Endodermal cell (in vitro differentiated cells): ENCODE data around the gene TMSB4X. TPM values are rescaled to one million over a fixed set of nuclear protein-coding genes. Genes with fewer than 3 reads are reported as not detected.
A peak's percentile ranks its signal among the peaks of the same experiment; 100 is the strongest.
"Not testable (repeated sequence)": the region's sequence is repeated elsewhere in the genome, so short reads cannot be mapped to it uniquely, and the experiment has no call there.

Source experiments
- DNase-seq: peaks from one replicate; pipeline ENCODE4 v3.0.0-alpha.2; 2017
- H3K27ac ChIP-seq: 2 replicates; pipeline ENCODE4 v1.5.1; 2013; ENCODE audit warnings: mild to moderate bottlenecking, low read depth, low read length, moderate library complexity
- H3K27me3 ChIP-seq: 2 replicates; pipeline ENCODE4 v1.6.1; 2013; ENCODE audit warnings: mild to moderate bottlenecking, low read length, moderate library complexity; ENCODE audit not compliant: insufficient read depth, control insufficient read depth, poor library complexity, severe bottlenecking
- H3K36me3 ChIP-seq: 2 replicates; pipeline ENCODE4 v1.7.0; 2013; ENCODE audit warnings: mild to moderate bottlenecking, low read length, moderate library complexity; ENCODE audit not compliant: control insufficient read depth, insufficient read depth
- H3K4me1 ChIP-seq: one replicate; pipeline ENCODE4 v1.7.0; 2013; ENCODE audit warnings: low read length; ENCODE audit not compliant: control insufficient read depth, insufficient read depth
- H3K4me3 ChIP-seq: 2 replicates; pipeline ENCODE4 v1.5.1; 2013; ENCODE audit warnings: mild to moderate bottlenecking, low read length, moderate library complexity
- H3K9ac ChIP-seq: 2 replicates; pipeline ENCODE4 v1.6.1; 2013; ENCODE audit warnings: mild to moderate bottlenecking, low read length, moderate library complexity; ENCODE audit not compliant: poor library complexity, severe bottlenecking; ENCODE audit errors: extremely low read depth
- H3K9me3 ChIP-seq: 2 replicates; pipeline ENCODE4 v1.6.1; 2013; ENCODE audit warnings: mild to moderate bottlenecking, low read length, moderate library complexity; ENCODE audit not compliant: control insufficient read depth
- H3K27ac Mint-ChIP-seq: 2 replicates; pipeline ENCODE4 v1.8.0; 2020; ENCODE audit warnings: mixed read lengths
- H3K27me3 Mint-ChIP-seq: 2 replicates; pipeline ENCODE4 v1.8.0; 2021; ENCODE audit warnings: mild to moderate bottlenecking, mixed read lengths; ENCODE audit not compliant: insufficient read depth
- H3K36me3 Mint-ChIP-seq: 2 replicates; pipeline ENCODE4 v1.8.0; 2020; ENCODE audit warnings: low read depth, mixed read lengths
- H3K4me1 Mint-ChIP-seq: 2 replicates; pipeline ENCODE4 v1.8.0; 2020; ENCODE audit warnings: mixed read lengths
- H3K4me3 Mint-ChIP-seq: 2 replicates; pipeline ENCODE4 v1.8.0; 2020; ENCODE audit warnings: mild to moderate bottlenecking, moderate library complexity, mixed read lengths
- H3K9me3 Mint-ChIP-seq: 2 replicates; pipeline ENCODE4 v1.8.0; 2020; ENCODE audit warnings: mild to moderate bottlenecking, mixed read lengths
- WGBS, 2 experiments: methylation state at CpG; one replicate each; pipeline versions ENCODE4 v1.1.5 to v1.1.7; 2013; ENCODE audit warnings: missing lambda C conversion rate in 2 of 2, mixed read lengths in 1 of 2; ENCODE audit not compliant: insufficient coverage in 1 of 2, insufficient read length in 1 of 2; 5-methylcytosine and 5-hydroxymethylcytosine counted together
- total RNA-seq, 2 donors: library from RNA; stranded (reverse); fragmentation: NEBNext Ultra II Directional in 1 of 2; extraction: Animal tissue kit (Norgen Biotek cat#: 25700) in 1 of 2; gene quantifications; 2 replicates in 1 of 2; 3 replicates in 1 of 2; pipeline ENCODE4 v1.2.1, GENCODE V29; 2021
- TF ChIP-seq, protein P1 (sequence below): fragments of 200-600 bp; sonication (generic); conservative IDR thresholded peaks from 2 replicates; pipeline ENCODE4 v1.5.0; 2021; ENCODE audit warnings: antibody characterized with exemption, mild to moderate bottlenecking

TMSB4X gene
- total RNA-seq, 2 donors from 2014 or later, result 1,539 to 2,456 TPM

GRCh38 chrX:13014111-13015096, 39.5 kb downstream of the TMSB4X start:
- H3K27me3 ChIP-seq, result no peaks in the 10 kb centered on the region
- no peaks in the 10 kb centered on the region for H3K36me3 ChIP-seq
- DNase-seq, result peak; percentile 61
- Mint-ChIP-seq H3K36me3 (no peaks in the 10 kb centered on the region), H3K27me3 (no peaks in the 10 kb centered on the region), H3K4me3 (no peak overlapping the region), H3K9me3 (peaks cover 54% of the 10 kb centered on the region), H3K27ac (peak overlapping the region; percentile 46), H3K4me1 (peaks cover 26% of the 10 kb centered on the region)
- no peak overlapping the region for H3K27ac ChIP-seq
- WGBS, 2 experiments, result 29% methylated on average over 7 of the region's 7 CpGs; no CpG with 5 or more reads in 1 of the 2 experiments
- TF ChIP-seq, protein P1, sequence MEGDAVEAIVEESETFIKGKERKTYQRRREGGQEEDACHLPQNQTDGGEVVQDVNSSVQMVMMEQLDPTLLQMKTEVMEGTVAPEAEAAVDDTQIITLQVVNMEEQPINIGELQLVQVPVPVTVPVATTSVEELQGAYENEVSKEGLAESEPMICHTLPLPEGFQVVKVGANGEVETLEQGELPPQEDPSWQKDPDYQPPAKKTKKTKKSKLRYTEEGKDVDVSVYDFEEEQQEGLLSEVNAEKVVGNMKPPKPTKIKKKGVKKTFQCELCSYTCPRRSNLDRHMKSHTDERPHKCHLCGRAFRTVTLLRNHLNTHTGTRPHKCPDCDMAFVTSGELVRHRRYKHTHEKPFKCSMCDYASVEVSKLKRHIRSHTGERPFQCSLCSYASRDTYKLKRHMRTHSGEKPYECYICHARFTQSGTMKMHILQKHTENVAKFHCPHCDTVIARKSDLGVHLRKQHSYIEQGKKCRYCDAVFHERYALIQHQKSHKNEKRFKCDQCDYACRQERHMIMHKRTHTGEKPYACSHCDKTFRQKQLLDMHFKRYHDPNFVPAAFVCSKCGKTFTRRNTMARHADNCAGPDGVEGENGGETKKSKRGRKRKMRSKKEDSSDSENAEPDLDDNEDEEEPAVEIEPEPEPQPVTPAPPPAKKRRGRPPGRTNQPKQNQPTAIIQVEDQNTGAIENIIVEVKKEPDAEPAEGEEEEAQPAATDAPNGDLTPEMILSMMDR, result no peak
- no peaks in the 10 kb centered on the region for H3K4me1 ChIP-seq
- no peak overlapping the region for H3K4me3 ChIP-seq
- H3K9me3 ChIP-seq, result no peaks in the 10 kb centered on the region
- no peak overlapping the region for H3K9ac ChIP-seq

- no peaks in the 10 kb centered on the region for H3K27me3 Mint-ChIP-seq
- H3K4me1 Mint-ChIP-seq, result peaks cover 26% of the 10 kb centered on the region
- no peaks in the 10 kb centered on the region for H3K36me3 Mint-ChIP-seq
- Histone ChIP-seq H3K9ac (no peak overlapping the region), H3K36me3 (no peaks in the 10 kb centered on the region), H3K9me3 (no peaks in the 10 kb centered on the region), H3K4me1 (no peaks in the 10 kb centered on the region), H3K27me3 (no peaks in the 10 kb centered on the region), H3K4me3 (no peak overlapping the region), H3K27ac (no peak overlapping the region)
- peaks cover 57% of the 10 kb centered on the region for H3K9me3 Mint-ChIP-seq
- TF ChIP-seq, protein P1, result no peak
- 43 to 73% methylated on average over 1 to 2 of the region's 3 CpGs for WGBS, 2 experiments
- H3K4me3 Mint-ChIP-seq, result no peak overlapping the region
- no peak overlapping the region for H3K27ac Mint-ChIP-seq
- no peak for DNase-seq
Measured at GRCh38 chrX:13015536-13016236, 40.8 kb downstream of the TMSB4X start.

GRCh38 chrX:13016731-13017130, 41.8 kb downstream of the TMSB4X start:
- H3K36me3 ChIP-seq, H3K9me3 ChIP-seq, H3K4me1 ChIP-seq, H3K27ac Mint-ChIP-seq, H3K4me3 ChIP-seq, H3K9ac ChIP-seq, H3K36me3 Mint-ChIP-seq, H3K27ac ChIP-seq, H3K27me3 ChIP-seq, H3K4me3 Mint-ChIP-seq, DNase-seq, H3K27me3 Mint-ChIP-seq: not testable (repeated sequence)
- Mint-ChIP-seq H3K9me3 (peaks cover 50% of the 10 kb centered on the region), H3K4me1 (peaks cover 26% of the 10 kb centered on the region)
- 93 to 100% methylated on average over 1 to 6 of the region's 6 CpGs for WGBS, 2 experiments
